Neuron (in vitro differentiated cells): ENCODE results near the gene DNAJB7.
"Not testable (repeated sequence)": the region's sequence is repeated elsewhere in the genome, so short reads cannot be mapped to it uniquely, and the experiment has no call there.

Experiments used
- H2AFZ ChIP-seq: one replicate; pipeline ENCODE4 v1.6.1; 2013; ENCODE audit warnings: low read depth, mild to moderate bottlenecking, inconsistent platforms, low read length, moderate library complexity
- H3K27me3 ChIP-seq: one replicate; pipeline ENCODE4 v1.6.1; 2013; ENCODE audit warnings: low read length; ENCODE audit not compliant: insufficient read depth
- H3K36me3 ChIP-seq: one replicate; pipeline ENCODE4 v1.6.1; 2013; ENCODE audit warnings: low read length; ENCODE audit not compliant: insufficient read depth
- H3K4me1 ChIP-seq: one replicate; pipeline ENCODE4 v1.6.1; 2013; ENCODE audit warnings: low read length; ENCODE audit not compliant: insufficient read depth
- H3K4me3 ChIP-seq: 2 replicates; pipeline ENCODE4 v1.5.1; 2013; ENCODE audit warnings: mild to moderate bottlenecking, low read length, moderate library complexity
- H3K9me3 ChIP-seq: one replicate; pipeline ENCODE4 v1.6.1; 2013; ENCODE audit warnings: low read length

DNAJB7 gene

GRCh38 chr22:40826984-40827741 is 34.8 kb downstream of the DNAJB7 start:
- H2AFZ ChIP-seq: no peak overlapping the region
- peaks cover 67% of the 10 kb centered on the region for H3K36me3 ChIP-seq
- no peak overlapping the region for H3K4me3 ChIP-seq
- H3K27me3 ChIP-seq: no peaks in the 10 kb centered on the region
- no peaks in the 10 kb centered on the region for H3K4me1 ChIP-seq
- H3K9me3 ChIP-seq: no peaks in the 10 kb centered on the region

DNA sequence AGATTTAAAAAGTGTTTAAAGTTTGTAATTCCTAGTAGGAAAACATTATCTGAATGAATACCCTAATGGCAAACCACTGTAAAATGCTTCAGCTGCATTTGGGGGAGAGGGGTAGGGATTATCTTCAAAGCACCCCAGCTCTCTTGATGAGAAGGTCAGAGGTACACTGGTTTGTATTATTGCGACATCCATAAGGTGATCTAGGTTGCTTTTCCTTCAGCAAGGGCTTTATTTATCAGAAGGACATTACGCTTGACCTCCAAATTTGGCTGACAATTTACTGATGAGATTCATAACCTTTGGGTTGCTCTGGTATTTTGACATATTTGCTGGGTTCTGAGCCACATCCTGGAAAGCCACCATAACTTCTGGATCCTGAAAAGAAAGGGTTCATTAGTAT is 35.6 kb downstream of the DNAJB7 start:
- H2AFZ ChIP-seq, H3K4me1 ChIP-seq, H3K9me3 ChIP-seq, H3K4me3 ChIP-seq, H3K27me3 ChIP-seq: not testable (repeated sequence)
- H3K36me3 ChIP-seq: peaks cover 59% of the 10 kb centered on the region

DNA sequence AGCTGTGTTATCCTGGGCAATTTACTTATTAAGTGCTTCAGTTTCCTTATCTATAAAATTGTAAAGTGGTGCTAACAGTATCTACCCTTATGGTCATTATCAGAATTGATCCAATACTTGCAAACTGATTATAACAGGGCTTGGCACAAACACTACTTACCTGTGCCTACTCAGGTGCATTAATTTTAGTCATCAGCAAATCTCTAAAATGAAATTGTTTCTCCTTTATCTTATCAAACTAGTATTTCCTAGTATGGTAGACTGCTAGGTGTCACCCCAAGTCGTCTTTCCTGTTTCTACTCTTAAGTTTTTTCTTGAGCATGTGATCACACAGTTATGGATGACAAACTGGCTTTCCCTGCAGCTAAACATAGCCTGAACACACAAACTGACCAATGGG is 38.5 kb downstream of the DNAJB7 start:
- Histone ChIP-seq H3K4me3 (no peak overlapping the region), H3K4me1 (peaks cover 3% of the 10 kb centered on the region), H3K27me3 (no peaks in the 10 kb centered on the region), H2AFZ (no peak overlapping the region), H3K9me3 (no peaks in the 10 kb centered on the region), H3K36me3 (peaks cover 34% of the 10 kb centered on the region)

- peaks cover 6% of the 10 kb centered on the region for H3K4me1 ChIP-seq
- no peaks in the 10 kb centered on the region for H3K9me3 ChIP-seq
- peaks cover 15% of the 10 kb centered on the region for H3K36me3 ChIP-seq
- peak overlapping the region; percentile 78 for H3K4me3 ChIP-seq
- peak overlapping the region; percentile 77 for H2AFZ ChIP-seq
- H3K27me3 ChIP-seq: no peaks in the 10 kb centered on the region
Measured at GRCh38 chr22:40819599-40820140, 42.2 kb downstream of the DNAJB7 start.

DNA sequence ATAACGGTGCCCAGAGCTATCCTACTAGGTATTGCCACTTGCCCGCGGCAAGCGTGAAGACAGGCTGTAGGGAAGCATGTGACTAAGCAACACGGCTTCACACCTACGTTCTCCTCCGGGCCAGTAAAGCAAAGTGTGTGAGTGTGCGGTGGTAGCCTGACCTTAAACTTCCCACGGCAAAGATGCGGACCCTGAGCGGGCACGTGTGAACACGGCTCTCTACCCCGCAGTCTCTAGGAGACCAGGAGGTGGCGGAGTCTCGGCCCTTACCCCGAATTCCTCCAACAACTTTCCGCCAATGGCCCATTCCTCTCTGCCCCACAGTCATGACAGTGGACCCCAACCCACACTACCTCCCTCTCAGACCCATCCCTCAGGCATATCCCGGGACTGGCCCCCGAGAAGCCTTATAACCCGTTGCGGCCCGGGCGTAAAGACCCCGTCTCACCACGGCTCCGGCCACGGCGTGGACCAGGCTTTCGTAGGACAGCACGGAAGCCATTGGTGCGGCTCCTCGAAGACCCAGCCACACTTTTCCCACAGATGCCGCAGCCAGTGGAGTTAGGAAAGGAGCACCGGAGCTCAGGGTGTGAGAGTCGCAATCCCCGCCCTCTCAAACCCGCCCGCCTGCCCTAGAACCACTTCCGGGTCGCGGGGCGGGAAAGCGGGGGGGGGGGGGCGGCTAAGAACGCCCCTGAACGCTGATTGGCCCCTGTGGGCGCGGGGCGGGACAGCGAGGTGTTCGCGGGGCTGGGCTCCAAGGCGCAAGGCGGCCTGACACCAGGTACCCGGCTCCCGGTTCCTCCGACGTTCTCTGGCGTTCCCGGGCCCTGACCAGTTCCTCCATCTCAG is 42.9 kb downstream of the DNAJB7 start, which contains the start of gene SLC25A17:
SLC25A17 (minus strand) TSS at position 600 of the 852 bp plus-strand sequence; CDS start at position 502, 98 bp downstream.
- Histone ChIP-seq H3K36me3 (peaks cover 13% of the 10 kb centered on the region), H3K27me3 (no peaks in the 10 kb centered on the region), H3K4me1 (peaks cover 6% of the 10 kb centered on the region), H3K4me3 (peak within 1 kb of the TSS; percentile 78), H2AFZ (peak within 1 kb of the TSS; percentile 93), H3K9me3 (no peaks in the 10 kb centered on the region)

DNA sequence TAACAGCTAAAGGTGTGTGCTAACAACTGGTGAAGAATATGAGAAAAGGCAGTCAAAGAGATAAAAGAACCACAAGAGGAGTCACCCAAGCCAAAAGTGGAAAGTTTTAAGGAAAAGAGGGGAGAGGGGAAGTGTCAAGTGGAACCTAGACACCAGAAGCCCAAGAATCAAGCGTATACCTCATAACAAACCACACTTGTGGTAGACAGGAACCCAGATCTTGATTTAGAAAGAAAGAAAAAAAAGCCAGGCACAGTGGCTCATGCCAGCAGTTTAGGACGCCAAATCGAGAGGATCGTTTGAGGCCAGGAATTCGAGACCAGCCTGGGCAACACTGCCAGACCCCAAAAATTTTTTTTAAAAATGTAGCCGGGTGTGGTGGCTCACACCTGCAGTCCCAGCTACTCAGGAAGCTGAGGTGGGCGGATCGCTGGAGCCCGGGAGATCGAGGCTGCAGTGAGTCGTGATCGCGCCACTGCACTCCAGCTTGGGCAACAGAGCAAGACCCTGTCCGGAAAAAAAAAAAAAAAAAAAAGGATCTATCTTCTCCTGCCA is 43.6 kb downstream of the DNAJB7 start:
- peaks cover 6% of the 10 kb centered on the region for H3K4me1 ChIP-seq
- H3K9me3 ChIP-seq: no peaks in the 10 kb centered on the region
- no peaks in the 10 kb centered on the region for H3K27me3 ChIP-seq
- H3K4me3 ChIP-seq: peak overlapping the region; percentile 78
- H3K36me3 ChIP-seq: peaks cover 6% of the 10 kb centered on the region
- peak overlapping the region; percentile 93 for H2AFZ ChIP-seq

DNA sequence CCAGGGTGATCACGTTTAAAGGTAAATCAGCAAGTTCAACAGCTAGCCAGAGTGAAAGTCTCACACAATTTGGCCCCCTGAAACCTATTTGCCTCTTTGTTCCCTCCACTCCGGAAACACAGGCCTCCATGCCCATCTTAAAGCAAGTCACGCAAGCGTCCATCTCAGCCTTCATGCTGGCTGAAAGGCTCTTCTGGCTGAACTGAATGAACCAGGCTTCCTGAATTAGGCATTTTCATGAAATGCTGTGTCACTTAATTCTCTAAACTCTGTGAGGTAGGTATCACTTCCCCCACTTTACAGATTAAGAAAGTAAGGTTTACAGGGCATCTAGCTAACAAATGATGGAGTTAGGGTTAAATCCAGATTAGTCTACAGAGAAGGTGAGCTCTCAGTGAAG is 44.2 kb downstream of the DNAJB7 start:
- no peak overlapping the region for H3K4me3 ChIP-seq

DNA sequence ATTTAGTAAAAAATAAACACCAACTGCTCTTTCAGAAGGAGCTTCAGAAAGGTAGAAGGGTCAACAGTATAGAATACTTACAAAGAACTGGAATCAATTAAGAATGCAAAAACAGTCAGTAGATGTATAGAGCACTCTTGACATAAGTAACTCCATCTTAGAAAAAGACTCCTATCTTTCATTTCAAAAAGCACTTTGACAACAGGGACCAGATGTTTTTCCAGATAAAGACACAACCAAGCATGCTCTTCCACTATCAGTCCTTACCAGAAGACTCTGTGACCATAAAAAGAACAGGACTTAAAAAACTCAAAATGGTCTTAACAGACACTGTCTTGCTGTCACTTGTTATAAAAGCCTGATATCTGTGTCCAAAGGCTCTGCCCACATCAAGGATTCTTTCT is 48.0 kb downstream of the DNAJB7 start:
- Histone ChIP-seq H3K4me1 (peaks cover 3% of the 10 kb centered on the region), H3K27me3 (no peaks in the 10 kb centered on the region), H3K36me3 (no peaks in the 10 kb centered on the region)

More for the DNA sequence above, 44.2 kb downstream of the DNAJB7 start:
- H3K9me3 ChIP-seq: no peaks in the 10 kb centered on the region
- H3K27me3 ChIP-seq: no peaks in the 10 kb centered on the region
- H2AFZ ChIP-seq: no peak overlapping the region
- peaks cover 6% of the 10 kb centered on the region for H3K4me1 ChIP-seq
- peaks cover under 1% of the 10 kb centered on the region for H3K36me3 ChIP-seq

More for the DNA sequence above, 48.0 kb downstream of the DNAJB7 start:
- Histone ChIP-seq H3K9me3 (no peaks in the 10 kb centered on the region), H3K4me3 (no peak overlapping the region), H2AFZ (no peak overlapping the region)
